Tibial nerve (tissue), 4 donors: ENCODE measurements around the gene USP53. TPM values are rescaled to one million over a fixed set of nuclear protein-coding genes. Genes with fewer than 3 reads are reported as not detected.

Experiments used
- DNase-seq, 2 donors: peaks; one replicate each; pipeline ENCODE4 v3.0.0-alpha.2; 2019; ENCODE audit warnings: low spot score in 2 of 2
- H3K27ac ChIP-seq, 4 donors: fragments of 200-600 bp; sonication (generic) in 3 of 4; one replicate each; pipeline ENCODE4 v1.5.1; 2017 to 2019; ENCODE audit warnings: mild to moderate bottlenecking in 1 of 4
- H3K27me3 ChIP-seq, 2 donors: fragments of 200-600 bp; sonication (generic) in 1 of 2; one replicate each; pipeline versions ENCODE4 v1.5.1 to v1.6.0; 2017 to 2019
- H3K36me3 ChIP-seq, 3 donors: fragments of 200-600 bp; sonication (generic); one replicate each; pipeline ENCODE4 v1.5.1; 2018 to 2019
- H3K4me1 ChIP-seq, 4 donors: fragments of 200-600 bp; sonication (generic) in 3 of 4; one replicate each; pipeline ENCODE4 v1.5.1; 2017 to 2019
- H3K4me3 ChIP-seq, 4 donors: fragments of 200-600 bp; sonication (generic) in 3 of 4; one replicate each; pipeline ENCODE4 v1.5.1; 2017 to 2019; ENCODE audit warnings: mild to moderate bottlenecking in 1 of 4, moderate library complexity in 1 of 4
- H3K9me3 ChIP-seq, 4 donors: fragments of 200-600 bp; sonication (generic) in 3 of 4; one replicate each; pipeline ENCODE4 v1.5.1; 2017 to 2019
- EP300 ChIP-seq, 2 donors: sonication (generic); formaldehyde crosslinking; IDR thresholded peaks; one replicate each; pipeline ENCODE4 v1.6.1; 2017; ENCODE audit warnings: antibody characterized with exemption in 2 of 2, mild to moderate bottlenecking in 1 of 2
- POLR2A ChIP-seq, 2 donors: fragments of 450-650 bp; IDR thresholded peaks; one replicate each; pipeline ENCODE4 v1.6.1; 2017; ENCODE audit warnings: antibody characterized with exemption in 2 of 2, mild to moderate bottlenecking in 2 of 2, moderate library complexity in 2 of 2
- WGBS, 2 donors: methylation state at CpG; one replicate each; pipeline ENCODE4 v1.1.5; 2018; 5-methylcytosine and 5-hydroxymethylcytosine counted together
- total RNA-seq, 4 donors: library from RNA; depleted of rRNA; stranded (reverse); fragments of >200 nt; gene quantifications; one replicate each; pipeline ENCODE4 v1.1.0, GENCODE V29; 2016
- TF ChIP-seq, protein P1 (sequence below), 5 experiments: fragments of 200-600 bp in 3 of 5; fragments of 450-650 bp in 2 of 5; sonication (generic) in 3 of 5; IDR thresholded peaks; one replicate each; pipeline ENCODE4 v1.5.1; 2016 to 2019; ENCODE audit warnings: antibody characterized with exemption in 5 of 5, mild to moderate bottlenecking in 3 of 5, moderate library complexity in 2 of 5

The USP53 gene
- total RNA-seq, 4 donors from 2014 or later = 549 to 892 (median 654) TPM

DNA sequence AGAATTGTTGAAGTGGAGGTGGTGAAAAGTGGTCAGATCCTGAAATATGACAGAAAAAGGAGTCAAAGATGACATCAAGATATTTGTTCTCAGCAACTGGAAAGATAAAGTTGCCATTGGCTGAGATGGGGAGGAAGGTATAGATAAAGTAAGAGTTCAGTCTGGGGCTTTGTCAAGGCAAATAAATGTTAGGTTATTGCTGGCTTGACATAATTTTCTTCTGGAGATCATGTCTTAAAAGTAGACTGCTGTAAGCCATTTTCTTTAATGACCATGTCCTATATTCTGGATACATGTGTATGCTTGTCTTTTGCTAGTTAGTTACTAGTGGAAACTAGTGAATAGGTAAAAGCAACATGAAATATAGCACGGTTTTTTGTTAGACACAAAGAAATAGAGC is 5.6 kb downstream of the USP53 start:
- peak overlapping the region; percentile 14 to 99 (median 19) for H3K27ac ChIP-seq
- no peaks in the 10 kb centered on the region for H3K27me3 ChIP-seq
- WGBS, 2 donors = 84 to 88% methylated on average over 1 of the region's 1 CpG
- DNase-seq = no peak
- TF ChIP-seq, protein P1, sequence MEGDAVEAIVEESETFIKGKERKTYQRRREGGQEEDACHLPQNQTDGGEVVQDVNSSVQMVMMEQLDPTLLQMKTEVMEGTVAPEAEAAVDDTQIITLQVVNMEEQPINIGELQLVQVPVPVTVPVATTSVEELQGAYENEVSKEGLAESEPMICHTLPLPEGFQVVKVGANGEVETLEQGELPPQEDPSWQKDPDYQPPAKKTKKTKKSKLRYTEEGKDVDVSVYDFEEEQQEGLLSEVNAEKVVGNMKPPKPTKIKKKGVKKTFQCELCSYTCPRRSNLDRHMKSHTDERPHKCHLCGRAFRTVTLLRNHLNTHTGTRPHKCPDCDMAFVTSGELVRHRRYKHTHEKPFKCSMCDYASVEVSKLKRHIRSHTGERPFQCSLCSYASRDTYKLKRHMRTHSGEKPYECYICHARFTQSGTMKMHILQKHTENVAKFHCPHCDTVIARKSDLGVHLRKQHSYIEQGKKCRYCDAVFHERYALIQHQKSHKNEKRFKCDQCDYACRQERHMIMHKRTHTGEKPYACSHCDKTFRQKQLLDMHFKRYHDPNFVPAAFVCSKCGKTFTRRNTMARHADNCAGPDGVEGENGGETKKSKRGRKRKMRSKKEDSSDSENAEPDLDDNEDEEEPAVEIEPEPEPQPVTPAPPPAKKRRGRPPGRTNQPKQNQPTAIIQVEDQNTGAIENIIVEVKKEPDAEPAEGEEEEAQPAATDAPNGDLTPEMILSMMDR (IDR thresholded peaks at IDR 0.05) = no peak
- TF ChIP-seq POLR2A (IDR thresholded peaks at IDR 0.05) = no peak
- TF ChIP-seq EP300 (IDR thresholded peaks at IDR 0.05) = no peak
- no peaks in the 10 kb centered on the region for H3K9me3 ChIP-seq
- peaks cover 3 to 69% (median 5%) of the 10 kb centered on the region in 3 donors for H3K36me3 ChIP-seq
- H3K4me3 ChIP-seq = peak overlapping the region in 3 of 4 donors; percentile 13 to 94 (median 92)
- H3K4me1 ChIP-seq = peaks cover 0 to 37% (median 2%) of the 10 kb centered on the region in 4 donors

GRCh38 chr4:119221412-119221811 is 8.9 kb downstream of the USP53 start:
- TF ChIP-seq, protein P1 (IDR thresholded peaks at IDR 0.05) = no peak
- H3K27me3 ChIP-seq = no peaks in the 10 kb centered on the region
- no peak for DNase-seq
- H3K4me1 ChIP-seq = peaks cover 0 to 30% (median 2%) of the 10 kb centered on the region in 4 donors
- H3K36me3 ChIP-seq = peaks cover 5 to 92% (median 6%) of the 10 kb centered on the region in 3 donors
- H3K27ac ChIP-seq = no peak overlapping the region
- WGBS, 2 donors = 91 to 93% methylated on average over 4 of the region's 4 CpGs
- H3K4me3 ChIP-seq = peak overlapping the region in 1 of 4 donors; percentile 94
- peaks cover 0 to 10% (median 0%) of the 10 kb centered on the region in 4 donors for H3K9me3 ChIP-seq

- H3K27me3 ChIP-seq = no peaks in the 10 kb centered on the region
- peaks cover 0 to 39% (median 0%) of the 10 kb centered on the region in 4 donors for H3K4me1 ChIP-seq
- H3K36me3 ChIP-seq = peaks cover 0 to 88% (median 2%) of the 10 kb centered on the region in 3 donors
- peaks cover 0 to 10% (median 0%) of the 10 kb centered on the region in 4 donors for H3K9me3 ChIP-seq
- no peak overlapping the region for H3K27ac ChIP-seq
- no peak overlapping the region for H3K4me3 ChIP-seq
- no peak for DNase-seq
- no peak for TF ChIP-seq POLR2A (IDR thresholded peaks at IDR 0.05)
Observed at GRCh38 chr4:119227690-119228089, 15.2 kb downstream of the USP53 start.

DNA sequence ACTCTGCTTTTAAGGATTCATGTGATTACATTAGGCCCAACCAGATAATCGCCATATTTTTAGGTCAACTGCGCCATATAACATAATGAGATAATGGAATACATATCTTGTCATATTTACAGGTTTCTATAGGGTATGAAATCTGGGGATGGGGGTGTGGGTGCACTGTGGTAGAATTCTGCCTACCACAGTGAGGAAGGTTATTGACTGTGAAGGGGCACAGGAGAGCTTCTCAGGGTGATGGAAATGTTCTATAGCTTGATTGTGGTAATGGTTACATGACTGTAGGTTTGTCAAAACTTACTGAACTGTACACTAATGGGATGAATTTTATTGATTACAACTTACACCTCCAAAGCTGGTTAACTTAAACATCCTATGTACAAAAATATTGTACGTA is 15.9 kb downstream of the USP53 start:
- DNase-seq = no peak
- Histone ChIP-seq H3K4me3 (no peak overlapping the region), H3K27ac (no peak overlapping the region), H3K4me1 (peaks cover 0 to 46% (median 0%) of the 10 kb centered on the region in 4 donors), H3K27me3 (no peaks in the 10 kb centered on the region), H3K36me3 (peaks cover 0 to 81% (median 2%) of the 10 kb centered on the region in 3 donors), H3K9me3 (peaks cover 0 to 10% (median 0%) of the 10 kb centered on the region in 4 donors)
- TF ChIP-seq, protein P1 (IDR thresholded peaks at IDR 0.05) = no peak
- no peak for TF ChIP-seq EP300 (IDR thresholded peaks at IDR 0.05)
- no peak for TF ChIP-seq POLR2A (IDR thresholded peaks at IDR 0.05)
- WGBS, 2 donors = 91 to 98% methylated on average over 3 of the region's 3 CpGs

- DNase-seq = no peak
- Histone ChIP-seq H3K4me3 (no peak overlapping the region), H3K9me3 (peaks cover 0 to 3% (median 0%) of the 10 kb centered on the region in 4 donors), H3K4me1 (peaks cover 0 to 63% (median 3%) of the 10 kb centered on the region in 4 donors), H3K36me3 (peaks cover 0 to 80% (median 0%) of the 10 kb centered on the region in 3 donors), H3K27me3 (no peaks in the 10 kb centered on the region), H3K27ac (no peak overlapping the region)
- 78 to 82% methylated on average over 4 of the region's 4 CpGs for WGBS, 2 donors
- TF ChIP-seq EP300 (IDR thresholded peaks at IDR 0.05) (no peak), POLR2A (IDR thresholded peaks at IDR 0.05) (no peak)
- TF ChIP-seq, protein P1 (IDR thresholded peaks at IDR 0.05) = no peak
Observed at GRCh38 chr4:119229908-119230687, 17.6 kb downstream of the USP53 start.
